HG02642 (cell line): ENCODE results near the gene FDX1.

Source experiments
- ATAC-seq: cut with Tn5 transposase; IDR thresholded peaks from one replicate; pipeline ENCODE4 v1.9.1; 2021; ENCODE audit warnings: mild to moderate bottlenecking; ENCODE audit not compliant: unreplicated experiment, poor library complexity

The FDX1 gene

GRCh38 chr11:110497231-110497978, 67.7 kb downstream of the FDX1 start:
- ATAC-seq, result no peak

GRCh38 chr11:110501428-110501827, 71.7 kb downstream of the FDX1 start:
- ATAC-seq, result no peak

- no peak for ATAC-seq
Observed at GRCh38 chr11:110505528-110506284, 76.0 kb downstream of the FDX1 start.

GRCh38 chr11:110507328-110507727, 77.6 kb downstream of the FDX1 start:
- no peak for ATAC-seq

DNA sequence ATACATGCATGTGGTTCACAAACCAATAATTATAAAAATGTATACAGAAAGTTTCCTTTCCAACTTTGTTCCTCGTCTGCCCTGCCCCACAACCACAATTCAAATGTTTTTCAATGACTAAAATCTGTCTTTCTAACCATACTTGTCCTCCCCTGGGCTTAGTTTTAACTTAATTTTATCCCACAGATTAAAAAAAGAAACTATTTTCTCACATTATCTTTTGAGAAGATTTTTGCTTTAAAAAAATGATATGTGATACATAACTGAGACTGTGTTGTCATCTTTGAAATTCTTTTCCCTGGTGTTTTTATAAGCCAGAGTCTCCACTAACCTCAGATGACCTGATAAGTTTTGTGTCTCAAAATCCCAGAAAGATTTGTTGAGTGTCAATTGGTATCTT, 79.0 kb downstream of the FDX1 start:
- ATAC-seq, result no peak

GRCh38 chr11:110509472-110509871, 79.7 kb downstream of the FDX1 start:
- no peak for ATAC-seq

- no peak for ATAC-seq
Observed at GRCh38 chr11:110512026-110512425, 82.3 kb downstream of the FDX1 start.

GRCh38 chr11:110513259-110513801, 83.6 kb downstream of the FDX1 start:
- ATAC-seq, result no peak

- ATAC-seq, result no peak
Observed at GRCh38 chr11:110513846-110514437, 84.2 kb downstream of the FDX1 start.
